Activated CD4-positive, CD25-positive, alpha-beta regulatory T cell (primary cell): ENCODE measurements around the gene AGRN.
A peak's percentile ranks its signal among the peaks of the same experiment; 100 is the strongest.
"Not testable (repeated sequence)": the region's sequence is repeated elsewhere in the genome, so short reads cannot be mapped to it uniquely, and the experiment has no call there.

ENCODE experiments used
- DNase-seq, 4 experiments: peaks; one replicate each; lab custom pipeline; 2025; lab: John Stamatoyannopoulos, UW

AGRN gene

DNA sequence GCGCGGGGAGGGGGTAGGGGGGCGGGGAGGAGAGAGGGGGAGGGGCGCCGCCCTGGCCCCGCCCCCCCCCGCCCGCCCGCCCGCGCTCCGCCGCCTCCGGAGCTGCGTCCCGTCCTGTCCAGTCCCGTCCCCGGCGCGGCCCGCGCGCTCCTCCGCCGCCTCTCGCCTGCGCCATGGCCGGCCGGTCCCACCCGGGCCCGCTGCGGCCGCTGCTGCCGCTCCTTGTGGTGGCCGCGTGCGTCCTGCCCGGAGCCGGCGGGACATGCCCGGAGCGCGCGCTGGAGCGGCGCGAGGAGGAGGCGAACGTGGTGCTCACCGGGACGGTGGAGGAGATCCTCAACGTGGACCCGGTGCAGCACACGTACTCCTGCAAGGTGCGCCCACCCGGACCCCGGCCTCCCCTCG is at the start of gene AGRN:
AGRN (plus strand) TSS at position 121 of the 405 bp plus-strand sequence; CDS start at position 174, 53 bp downstream.
- DNase-seq: no peak

DNA sequence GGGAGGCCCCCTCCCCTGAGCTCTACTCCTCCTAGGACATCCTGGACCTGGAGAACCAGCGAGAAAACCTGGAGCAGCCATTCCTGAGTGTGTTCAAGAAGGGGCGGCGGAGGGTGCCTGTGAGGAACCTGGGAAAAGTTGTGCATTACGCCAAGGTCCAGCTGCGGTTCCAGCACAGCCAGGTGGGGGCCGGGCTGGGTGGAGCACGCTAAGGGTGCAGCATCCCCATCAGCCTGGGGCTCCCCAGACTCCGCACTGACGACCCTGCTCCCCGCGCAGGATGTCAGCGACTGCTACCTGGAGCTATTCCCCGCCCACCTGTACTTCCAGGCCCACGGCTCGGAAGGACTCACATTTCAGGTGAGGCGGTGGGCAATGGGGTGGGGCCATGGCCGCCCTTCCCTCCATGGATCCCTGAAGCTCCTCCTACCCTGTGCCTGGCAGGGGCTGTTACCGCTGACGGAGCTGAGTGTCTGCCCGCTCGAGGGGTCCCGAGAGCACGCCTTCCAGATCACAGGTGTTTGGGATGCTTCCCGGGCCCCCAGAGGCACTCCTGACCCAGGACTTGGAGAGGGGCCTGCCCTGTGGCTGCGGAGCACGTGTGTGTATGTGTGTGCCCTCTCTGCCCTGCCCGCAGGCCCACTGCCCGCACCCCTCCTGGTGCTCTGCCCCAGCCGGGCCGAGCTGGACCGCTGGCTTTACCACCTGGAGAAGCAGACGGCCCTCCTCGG is 49.5 kb upstream of the AGRN start:
- no peak for DNase-seq

DNA sequence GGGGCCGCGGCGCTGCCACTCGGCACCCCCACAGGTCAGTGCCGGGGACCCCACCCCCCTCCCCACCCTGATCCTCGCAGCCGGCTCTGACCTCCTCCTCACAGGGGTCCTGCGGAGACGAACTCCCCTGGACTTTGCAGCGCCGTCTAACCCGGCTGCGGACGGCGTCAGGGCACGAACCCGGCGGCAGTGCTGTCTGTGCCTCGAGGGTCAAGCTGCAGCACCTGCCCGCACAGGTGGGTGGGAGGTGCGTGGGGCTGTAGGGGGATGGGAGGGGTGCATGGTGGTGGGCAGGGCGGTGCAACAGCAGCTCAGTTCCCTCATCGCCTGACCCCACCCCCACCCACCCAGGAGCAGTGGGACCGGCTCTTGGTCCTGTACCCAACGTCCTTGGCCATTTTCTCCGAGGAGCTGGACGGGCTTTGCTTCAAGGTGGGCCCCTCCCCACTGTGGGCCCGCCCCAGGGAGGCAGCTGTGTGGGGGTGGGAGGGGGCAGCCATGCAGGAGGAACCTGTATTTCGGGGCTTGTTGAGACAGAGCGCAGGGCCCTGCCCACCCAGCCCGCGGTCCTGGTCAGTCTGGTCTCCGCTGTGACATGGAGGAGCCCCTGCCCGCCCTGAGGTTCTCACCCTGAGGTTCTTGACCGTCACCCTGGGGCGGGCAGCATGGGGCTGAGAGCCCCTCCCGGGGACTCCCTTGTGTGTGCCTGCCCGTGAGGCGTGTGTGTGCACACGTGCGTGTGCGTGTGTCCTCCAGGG is 48.8 kb upstream of the AGRN start:
- DNase-seq: no peak

DNA sequence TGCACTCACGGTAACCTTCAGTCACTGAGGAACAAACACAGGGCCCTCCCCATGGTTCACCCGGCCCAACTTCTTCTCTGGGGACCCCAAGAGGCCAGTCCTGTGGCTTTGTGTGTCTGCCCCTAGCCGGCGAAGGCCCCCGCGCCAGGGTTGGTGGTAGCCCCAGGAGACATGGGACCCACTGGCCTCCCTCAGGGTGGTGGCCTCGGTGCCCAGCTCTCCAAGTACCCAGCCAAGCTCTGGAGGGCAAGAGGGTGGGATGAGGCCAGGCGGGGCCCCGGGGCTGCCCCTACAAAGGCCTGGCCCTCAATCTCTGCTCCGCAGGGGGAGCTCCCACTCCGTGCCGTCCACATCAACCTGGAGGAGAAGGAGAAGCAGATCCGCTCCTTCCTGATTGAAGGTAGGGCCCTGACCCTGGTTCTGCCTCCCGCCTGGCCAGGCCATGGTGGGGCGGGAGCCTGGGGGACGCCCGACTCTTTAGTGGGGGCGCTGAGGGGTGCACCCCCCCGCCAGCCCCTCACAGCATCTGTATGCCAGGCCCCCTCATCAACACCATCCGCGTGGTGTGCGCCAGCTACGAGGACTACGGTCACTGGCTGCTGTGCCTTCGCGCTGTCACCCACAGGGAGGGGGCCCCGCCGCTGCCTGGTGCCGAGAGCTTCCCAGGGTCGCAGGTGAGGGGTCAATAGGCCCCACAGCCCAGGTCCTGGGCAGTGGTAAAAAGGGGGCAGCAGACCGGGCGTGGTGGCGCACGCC is 48.0 kb upstream of the AGRN start:
- no peak for DNase-seq

DNA sequence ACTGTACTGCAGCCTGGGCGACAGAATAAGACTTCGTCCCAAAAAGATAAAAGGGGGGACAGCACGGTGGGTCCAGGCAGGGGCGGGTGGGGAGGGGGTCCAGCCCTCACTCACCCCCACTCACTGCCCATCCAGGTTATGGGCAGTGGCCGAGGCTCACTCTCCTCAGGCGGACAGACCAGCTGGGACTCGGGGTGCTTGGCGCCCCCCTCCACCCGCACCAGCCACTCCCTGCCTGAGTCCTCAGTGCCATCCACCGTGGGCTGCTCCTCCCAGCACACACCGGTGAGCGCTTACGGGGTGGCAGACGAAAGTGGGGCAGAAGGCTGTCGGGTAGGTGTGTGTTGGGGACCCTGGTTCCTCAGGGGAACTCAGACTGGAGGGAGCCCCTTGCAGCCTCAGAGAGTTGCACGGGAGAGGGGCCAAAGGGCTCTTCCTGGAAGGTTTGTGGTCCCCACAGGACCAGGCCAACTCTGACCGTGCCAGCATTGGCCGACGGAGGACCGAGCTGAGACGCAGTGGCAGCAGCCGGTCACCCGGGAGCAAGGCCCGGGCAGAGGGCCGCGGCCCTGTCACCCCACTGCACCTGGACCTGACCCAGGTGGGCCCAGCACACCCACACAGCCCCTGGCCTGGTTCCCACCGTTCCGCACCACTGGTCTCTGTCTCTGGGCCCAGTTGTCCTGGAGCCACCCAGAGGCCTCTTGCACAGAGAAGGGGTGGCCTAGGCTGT is 47.0 kb upstream of the AGRN start:
- no peak for DNase-seq

DNA sequence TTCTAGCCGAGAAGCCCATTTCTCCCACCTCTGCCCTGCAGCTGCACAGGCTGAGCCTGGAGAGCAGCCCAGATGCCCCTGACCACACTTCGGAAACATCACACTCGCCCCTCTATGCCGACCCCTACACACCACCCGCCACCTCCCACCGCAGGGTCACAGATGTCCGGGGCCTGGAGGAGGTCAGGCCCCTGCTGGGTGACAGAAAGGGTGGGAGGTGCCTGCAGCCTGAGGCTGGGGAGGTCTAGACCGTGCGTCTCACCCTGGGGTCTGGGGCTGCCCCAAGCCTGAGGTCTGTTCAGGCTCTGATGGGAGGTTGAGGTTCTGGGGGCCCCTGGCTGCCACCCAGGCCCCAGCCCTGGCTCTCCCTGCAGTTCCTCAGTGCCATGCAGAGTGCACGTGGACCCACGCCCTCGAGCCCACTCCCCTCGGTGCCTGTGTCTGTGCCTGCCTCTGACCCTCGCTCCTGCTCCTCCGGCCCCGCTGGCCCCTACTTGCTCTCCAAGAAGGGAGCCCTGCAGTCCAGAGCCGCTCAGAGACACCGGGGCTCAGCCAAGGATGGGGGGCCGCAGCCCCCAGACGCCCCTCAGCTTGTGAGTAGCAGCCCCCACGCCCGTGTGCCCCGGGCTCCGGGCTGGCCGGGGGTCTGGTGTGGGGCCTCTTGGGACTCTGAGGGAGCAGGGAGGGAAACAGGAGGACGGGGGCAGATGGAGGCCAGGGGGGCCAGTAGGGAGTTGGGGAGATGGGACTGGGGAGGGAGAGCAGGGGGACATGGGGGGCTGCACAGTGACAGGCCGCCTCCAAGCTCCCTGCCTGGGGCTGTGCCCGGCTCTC is 46.2 kb upstream of the AGRN start:
- no peak for DNase-seq

DNA sequence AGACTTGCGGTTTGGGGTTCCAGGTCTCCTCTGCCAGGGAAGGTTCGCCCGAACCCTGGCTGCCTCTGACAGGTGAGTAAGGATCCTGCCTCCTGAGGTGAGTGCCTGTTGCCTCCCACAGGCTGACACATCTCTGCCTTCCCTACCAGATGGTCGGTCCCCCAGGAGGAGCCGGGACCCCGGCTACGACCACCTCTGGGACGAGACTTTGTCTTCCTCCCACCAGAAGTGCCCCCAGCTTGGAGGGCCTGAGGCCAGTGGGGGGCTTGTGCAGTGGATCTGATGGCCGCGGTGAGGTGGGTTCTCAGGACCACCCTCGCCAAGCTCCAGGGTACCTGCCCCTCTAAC is 45.7 kb upstream of the AGRN start:
- no peak for DNase-seq

DNA sequence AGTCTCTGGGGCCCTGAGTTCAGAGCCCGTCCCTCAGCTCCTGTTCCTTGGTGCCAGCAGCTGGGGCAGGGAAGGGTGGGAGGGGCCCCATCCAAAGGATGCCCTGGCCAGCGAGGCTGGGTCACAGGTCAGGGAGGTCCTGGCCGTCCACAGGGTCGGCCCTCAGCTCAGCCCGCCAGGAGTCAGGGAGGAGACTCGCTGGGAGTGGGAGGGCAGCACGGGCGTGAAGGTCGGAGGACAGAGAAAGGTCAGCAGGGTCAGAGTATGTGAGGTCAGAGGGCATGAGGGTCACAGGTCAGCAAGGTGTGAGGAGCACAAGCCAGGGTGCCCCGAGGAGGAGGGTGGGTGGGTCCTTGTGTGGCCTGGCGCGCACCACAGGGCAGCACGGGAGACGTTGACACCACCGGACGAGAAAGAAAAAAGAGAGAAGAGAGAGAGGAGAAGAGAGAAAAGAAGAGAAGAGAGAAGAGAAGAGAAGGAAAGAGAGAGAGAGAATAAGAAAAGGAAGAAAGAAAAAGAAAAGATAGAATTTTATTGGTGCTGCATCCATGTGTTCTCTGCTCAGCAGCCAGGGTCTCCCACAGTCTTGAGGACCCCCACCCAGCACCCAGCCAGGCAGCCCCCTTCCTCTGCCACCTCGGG is 45.1 kb upstream of the AGRN start:
- DNase-seq: no peak

DNA sequence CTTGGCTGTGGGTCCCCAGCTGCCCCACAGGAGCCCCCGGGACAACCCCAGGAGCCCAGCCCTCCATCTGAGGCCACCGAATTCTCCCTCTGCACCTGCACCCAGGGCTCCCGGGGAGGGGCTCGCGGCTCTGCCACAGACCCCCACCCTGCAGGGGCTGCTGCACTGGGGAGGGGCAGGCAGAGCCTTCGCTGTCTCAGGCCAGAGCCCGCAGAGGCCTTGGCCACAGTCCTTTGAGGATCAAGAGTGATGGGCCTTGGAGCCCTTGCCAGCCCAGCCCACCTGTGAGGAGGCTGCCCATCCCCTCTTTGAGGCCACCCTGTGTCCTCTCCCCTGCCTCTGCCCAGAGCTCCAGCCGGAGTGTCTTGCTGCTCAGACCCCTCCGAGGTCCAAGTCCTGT is 44.6 kb upstream of the AGRN start:
- DNase-seq: no peak

DNA sequence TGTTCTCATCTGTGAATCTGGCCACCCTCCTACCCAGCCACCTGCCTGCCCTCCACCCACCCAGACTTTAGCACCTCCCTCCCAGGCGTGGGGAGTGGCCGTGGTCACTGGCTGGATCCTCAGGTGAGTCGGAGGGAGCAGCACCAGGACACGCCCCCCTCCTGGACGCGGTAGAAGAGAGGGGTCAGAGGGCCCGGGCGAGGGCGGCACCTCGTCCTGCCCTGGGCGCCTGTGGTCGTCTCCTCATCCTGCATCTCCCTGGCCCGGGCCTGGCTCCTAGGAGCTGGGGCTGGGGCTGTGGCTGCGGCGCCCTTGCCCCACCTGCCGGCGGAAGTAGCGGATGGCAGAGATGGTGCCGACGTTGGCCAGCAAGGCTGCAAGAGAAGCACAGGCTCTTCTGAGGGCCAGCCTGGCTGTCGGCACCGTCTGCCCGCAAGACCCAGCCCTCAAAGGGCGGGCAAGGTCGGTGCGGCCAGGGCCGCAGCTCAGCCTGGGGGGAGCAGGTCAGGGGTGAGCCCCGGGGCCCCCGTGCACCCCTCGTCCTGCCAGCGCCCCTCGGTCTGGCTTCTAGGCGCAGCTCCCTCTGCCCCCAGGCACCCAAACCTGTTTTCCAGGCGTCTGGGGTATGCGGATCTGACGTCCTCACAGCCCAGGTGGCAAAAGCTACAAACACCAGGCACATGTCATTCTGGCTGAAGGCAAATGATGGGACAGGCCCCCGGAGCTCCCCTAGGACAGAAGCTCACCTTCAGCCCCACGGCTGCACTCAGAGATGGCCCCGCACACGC is 43.8 kb upstream of the AGRN start:
- DNase-seq: peak in 3 of 4 experiments; percentile 35 to 53 (median 36)

DNA sequence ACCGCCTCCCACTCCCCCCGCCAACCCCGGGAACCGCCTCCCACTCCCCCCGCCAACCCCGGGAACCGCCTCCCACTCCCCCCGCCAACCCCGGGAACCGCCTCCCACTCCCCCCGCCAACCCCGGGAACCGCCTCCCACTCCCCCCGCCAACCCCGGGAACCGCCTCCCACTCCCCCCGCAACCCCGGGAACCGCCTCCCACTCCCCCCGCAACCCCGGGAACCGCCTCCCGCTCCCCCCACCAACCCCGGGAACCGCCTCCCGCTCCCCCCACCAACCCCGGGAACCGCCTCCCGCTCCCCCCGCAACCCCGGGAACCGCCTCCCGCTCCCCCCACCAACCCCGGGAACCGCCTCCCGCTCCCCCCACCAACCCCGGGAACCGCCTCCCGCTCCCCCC is 43.1 kb upstream of the AGRN start:
- not testable (repeated sequence) for DNase-seq

DNA sequence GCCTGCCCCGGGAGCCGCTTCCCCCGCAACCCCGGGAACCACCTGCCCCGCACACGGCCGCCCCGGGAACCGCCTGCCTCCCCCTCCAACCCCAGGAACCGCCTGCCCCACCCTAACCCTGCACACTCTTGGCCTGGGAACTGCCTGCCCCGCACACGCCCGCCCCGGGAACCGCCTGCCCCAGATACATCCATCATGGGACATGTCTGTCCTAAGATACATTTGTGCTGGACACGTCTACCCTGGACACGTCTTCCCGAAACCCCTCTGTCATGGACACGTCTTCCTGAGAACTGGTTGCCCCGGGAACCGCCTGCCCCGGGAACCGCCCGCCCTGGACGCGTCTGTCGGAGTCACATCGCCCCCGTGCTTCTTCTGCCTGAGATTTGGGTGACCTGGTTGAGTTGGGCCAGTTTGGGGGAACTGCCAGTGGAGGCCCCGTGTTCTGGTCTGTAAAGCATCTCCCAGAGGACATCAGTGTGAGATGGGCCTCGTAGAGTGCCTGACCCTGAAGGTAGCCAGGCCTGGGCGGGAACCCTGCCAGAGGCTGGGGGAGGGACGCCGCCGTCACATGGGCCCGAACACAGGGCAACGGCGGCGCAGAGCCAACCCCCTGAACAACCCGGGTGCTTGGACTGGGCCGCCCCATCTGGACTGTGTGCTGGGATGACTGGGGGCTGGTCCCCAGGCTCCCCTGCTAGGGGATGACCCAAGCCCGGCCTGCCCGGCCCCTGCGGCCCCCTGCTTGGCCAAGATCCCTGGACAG is 41.7 kb upstream of the AGRN start:
- no peak for DNase-seq

DNA sequence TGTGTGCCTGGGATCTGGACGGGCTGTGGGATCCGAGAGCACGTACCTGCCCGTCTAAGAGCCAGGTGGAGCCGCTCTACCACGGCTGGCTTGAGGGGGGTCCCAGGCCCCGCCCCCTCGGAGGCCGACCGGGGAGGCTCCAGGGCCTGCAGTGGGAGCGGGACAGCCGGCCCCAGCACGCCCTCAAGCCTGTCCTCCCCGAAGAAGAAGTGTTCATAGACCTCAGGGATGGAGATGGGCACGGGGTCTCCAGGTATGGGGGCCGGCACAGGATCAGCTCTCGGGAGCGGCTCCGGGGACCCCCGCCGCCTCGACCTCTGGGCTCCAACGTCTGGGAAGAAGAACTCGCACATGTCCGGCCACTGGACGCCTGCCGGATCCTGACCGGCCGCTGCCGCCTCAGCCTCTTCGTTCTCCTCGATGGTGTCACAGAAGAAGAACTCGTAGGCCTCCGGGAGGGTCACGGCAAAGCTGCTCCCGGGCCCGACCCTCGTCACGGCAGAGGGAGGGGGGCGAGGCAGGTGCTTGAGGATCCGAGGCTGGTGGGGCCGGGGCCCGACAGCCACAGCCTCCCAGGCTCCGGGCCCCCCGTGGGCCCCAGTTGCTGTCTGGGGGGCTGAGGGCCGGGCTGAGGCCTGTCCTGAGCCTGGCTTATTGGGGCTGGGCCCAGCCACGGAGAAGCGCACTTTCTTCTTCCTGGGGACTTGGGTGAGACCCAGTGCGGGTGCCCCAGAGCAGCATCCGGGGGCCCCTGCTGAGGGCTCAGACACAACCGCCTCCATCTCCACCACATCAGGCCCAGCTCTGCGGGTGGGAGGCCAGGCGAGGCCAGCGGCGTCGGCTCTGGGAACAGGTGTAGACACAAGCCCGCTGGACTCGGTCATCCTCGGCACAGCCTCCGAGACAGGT is 40.8 kb upstream of the AGRN start:
- DNase-seq: no peak

DNA sequence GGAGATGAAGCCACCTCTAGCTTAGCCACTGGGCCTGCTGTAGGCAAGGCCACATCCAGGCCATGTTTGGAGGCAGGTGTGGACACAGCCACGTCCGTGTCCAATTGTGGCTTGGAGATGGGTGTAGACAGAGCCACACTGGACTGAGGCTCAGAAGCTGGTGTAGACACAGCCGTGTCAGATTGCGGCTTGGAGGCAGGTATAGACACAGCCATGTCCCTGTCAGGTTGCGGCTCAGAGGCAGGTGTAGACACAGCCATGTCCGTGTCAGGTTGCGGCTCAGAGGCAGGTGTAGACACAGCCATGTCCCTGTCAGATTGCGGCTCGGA is 40.2 kb upstream of the AGRN start:
- no peak for DNase-seq

DNA sequence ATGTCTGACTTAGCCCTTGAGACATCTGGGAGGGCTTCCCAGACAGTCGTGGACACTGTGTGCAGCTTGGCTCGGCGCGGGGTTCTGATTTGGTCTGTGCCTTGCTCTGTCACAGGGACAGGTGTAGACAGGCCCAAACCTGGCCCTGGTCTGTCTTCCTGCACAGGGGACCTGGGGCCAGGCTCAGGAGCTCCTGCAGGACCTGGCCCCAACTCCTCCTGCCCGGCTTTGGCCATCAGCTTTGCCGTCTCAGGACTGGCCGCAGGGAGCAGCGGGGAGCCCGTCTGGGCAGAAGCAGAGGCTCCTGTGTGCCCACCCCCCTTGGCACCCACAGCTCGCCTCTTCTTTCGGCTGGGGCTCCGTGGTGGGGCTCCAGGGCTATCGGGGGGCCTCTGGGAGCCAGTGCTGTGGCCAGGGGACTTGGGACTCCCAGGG is 39.8 kb upstream of the AGRN start:
- DNase-seq: no peak

DNA sequence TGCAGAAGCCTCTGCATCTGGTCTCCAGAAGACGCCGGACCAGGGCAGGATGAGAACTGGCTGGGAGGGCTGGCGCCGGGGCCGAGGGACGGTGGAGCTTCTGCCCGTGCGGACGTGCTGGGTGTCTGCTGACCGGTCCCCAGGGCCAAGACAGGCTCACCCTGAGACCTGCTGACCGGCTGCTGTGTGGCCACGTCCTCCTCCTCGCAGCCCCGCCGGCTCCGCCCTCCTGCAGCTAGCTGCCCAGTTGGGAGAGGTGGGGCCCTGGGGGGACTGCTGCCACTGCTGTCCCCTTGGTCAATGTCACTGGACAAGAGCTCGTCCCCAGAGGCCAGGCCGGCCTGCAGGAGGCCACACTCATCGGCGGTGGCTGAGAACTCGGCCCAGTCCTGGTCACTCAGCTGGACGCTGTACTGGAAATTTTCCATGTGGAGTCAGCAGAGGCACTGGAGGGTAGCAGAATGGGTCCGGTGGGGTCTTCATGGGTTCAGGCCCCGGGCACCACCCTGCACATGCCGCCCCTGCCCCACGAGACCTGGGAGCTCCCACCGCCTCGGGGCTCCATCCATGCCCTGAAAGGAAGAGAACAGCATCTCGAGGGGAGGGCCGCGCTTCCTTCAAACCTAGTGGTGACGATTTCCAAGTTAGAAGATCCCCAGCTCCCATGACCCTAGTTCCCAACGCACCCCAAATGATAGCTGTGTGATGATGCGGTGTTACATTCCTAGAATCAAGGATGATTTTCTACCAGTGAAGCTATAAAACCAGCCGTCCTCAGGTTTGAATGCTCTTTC is 39.1 kb upstream of the AGRN start:
- DNase-seq: no peak

DNA sequence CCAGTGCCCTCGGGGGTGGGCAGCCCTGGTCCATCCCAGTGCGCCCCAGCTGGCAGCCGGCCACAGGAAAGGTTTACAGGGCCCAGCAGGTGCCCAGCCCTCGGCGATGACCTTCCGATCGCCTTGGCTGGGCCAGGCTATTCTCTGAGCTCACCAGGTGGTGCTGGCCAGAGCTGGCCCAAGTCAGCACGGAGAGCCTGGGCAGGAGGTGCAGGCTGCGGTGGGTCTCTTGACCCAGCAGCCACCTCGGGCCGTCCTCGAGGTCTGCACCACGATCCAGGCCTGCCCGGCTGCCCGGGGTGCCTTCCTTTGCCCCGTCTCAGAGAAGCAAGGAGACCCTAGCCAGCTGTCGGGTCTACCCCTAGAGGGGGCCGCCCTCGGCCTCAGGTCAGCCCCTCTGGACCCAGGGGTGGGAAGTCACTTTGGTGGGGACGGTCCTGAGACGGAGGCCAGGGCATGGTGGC is 38.4 kb upstream of the AGRN start:
- no peak for DNase-seq
